Activated CD8-positive, alpha-beta T cell treated with anti-CD3 and anti-CD28 coated beads for 36 hours (primary cell): ENCODE data around the gene AKR1B1. TPM values are rescaled to one million over a fixed set of nuclear protein-coding genes. Genes with fewer than 3 reads are reported as not detected.
A peak's percentile ranks its signal among the peaks of the same experiment; 100 is the strongest.

Experiments used
- ATAC-seq: fragments of 200-7000 bp; cut with Tn5 transposase; one replicate; pipeline ENCODE4 v1.10.0; 2021; ENCODE audit warnings: mild to moderate bottlenecking, moderate library complexity
- CTCF ChIA-PET: fragments of 350-600 bp; sonication (Branson Sonifier 250); formaldehyde crosslinking; loops from one replicate; lab custom pipeline; 2021; ENCODE audit warnings: antibody characterized with exemption; lab: Charles Lee
- POLR2A ChIA-PET: fragments of 350-600 bp; sonication (Branson Sonifier 250); formaldehyde crosslinking; loops from one replicate; lab custom pipeline; 2021; ENCODE audit warnings: antibody characterized with exemption; lab: Charles Lee
- DNase-seq: peaks from one replicate; pipeline ENCODE4 v3.0.0-alpha.2; 2020
- H3K27ac Mint-ChIP-seq: one replicate; pipeline ENCODE4 v1.8.0; 2021; ENCODE audit warnings: mild to moderate bottlenecking, mixed read lengths
- H3K27me3 Mint-ChIP-seq: one replicate; pipeline ENCODE4 v1.8.0; 2021; ENCODE audit warnings: mixed read lengths
- H3K36me3 Mint-ChIP-seq: one replicate; pipeline ENCODE4 v1.8.0; 2021; ENCODE audit warnings: low read depth, mixed read lengths
- H3K4me1 Mint-ChIP-seq: one replicate; pipeline ENCODE4 v1.8.0; 2021; ENCODE audit warnings: low read depth, mixed read lengths
- H3K4me3 Mint-ChIP-seq: one replicate; pipeline ENCODE4 v1.8.0; 2021; ENCODE audit warnings: mild to moderate bottlenecking, moderate library complexity, mixed read lengths
- H3K9me3 Mint-ChIP-seq: one replicate; pipeline ENCODE4 v1.8.0; 2021; ENCODE audit warnings: mixed read lengths
- CTCF ChIP-seq: fragments of 200-600 bp; IDR thresholded peaks from one replicate; pipeline ENCODE4 v1.8.0; 2022; ENCODE audit warnings: antibody characterized with exemption, mild to moderate bottlenecking
- intact Hi-C: fragments of 100-400 bp; cut with micrococcal nuclease; formaldehyde crosslinking; loops from one replicate; pipeline ENCODE4 v1.10.0; 2022
- total RNA-seq, 2 experiments: library from RNA; stranded (reverse); gene quantifications; one replicate each; pipeline ENCODE4 v1.2.3, GENCODE V29; 2021

The AKR1B1 gene
- total RNA-seq, 2 experiments from 2014 or later = 106 to 108 TPM

DNA sequence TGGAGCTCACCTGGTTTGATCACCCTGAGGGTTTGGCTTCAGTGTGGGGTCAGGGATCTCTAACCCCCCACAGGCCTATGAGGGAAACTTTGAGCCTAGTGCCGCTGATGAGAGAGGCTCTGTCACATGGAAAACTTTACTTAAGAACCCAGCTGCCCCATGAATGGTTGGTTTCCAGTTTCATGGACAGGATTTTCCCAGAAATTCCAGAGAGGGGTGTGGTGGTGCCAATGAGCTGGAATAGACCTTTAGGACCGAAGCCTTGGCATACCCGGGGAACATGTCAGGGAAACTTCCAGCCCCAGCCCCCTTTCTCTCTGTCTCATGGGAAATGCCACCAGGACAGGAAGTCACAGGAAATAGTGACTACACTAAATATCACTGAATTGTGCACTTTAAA, 36.9 kb downstream of the AKR1B1 start:
- Mint-ChIP-seq H3K4me3 (no peak overlapping the region), H3K9me3 (no peaks in the 10 kb centered on the region), H3K4me1 (no peaks in the 10 kb centered on the region), H3K27me3 (peaks cover 3% of the 10 kb centered on the region), H3K27ac (no peak overlapping the region), H3K36me3 (no peaks in the 10 kb centered on the region)
- intact Hi-C loops = no loop called here
- POLR2A ChIA-PET = no interaction called here
- no peak for ATAC-seq
- TF ChIP-seq CTCF = no peak
- DNase-seq = no peak
- CTCF ChIA-PET = interaction anchor here (1.0 kb wide), 1 partner anchor 95 kb away, joined by 3 read pairs; no protein-coding TSS in a partner anchor

DNA sequence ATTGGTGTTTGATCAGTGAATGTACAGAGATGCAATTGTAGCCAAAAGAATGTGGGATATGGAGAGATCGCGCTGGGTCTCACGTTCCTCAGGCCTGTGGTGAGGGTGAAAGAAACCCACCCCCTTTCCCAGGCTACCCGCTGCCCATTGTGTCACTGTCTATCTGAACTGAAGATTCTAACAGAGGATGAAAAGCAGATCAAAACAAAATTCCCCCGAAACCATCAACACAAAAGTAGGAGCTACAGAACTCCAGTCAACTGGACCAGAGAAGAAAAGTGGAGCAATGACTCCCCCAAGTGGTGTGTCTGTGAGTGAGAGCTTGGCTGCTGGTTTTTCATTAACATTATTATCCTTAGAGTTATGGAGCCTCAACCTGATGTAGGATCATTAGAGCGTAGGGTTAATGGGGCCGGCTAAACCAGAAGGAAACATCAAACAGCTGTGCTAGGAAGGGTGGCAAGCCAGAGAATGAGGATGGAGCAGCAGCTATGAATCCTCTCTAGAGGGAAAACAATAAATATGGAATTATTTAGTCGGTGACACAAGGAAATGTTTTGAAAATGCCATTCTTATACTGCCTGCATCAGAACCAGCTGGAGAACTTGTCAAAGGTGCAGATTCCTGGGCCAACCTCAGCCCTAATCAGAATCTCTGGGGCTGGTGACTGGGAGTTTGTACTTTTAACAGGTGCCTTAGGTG, 38.3 kb downstream of the AKR1B1 start:
- DNase-seq (peak; percentile 17), ATAC-seq (no peak)
- no peaks in the 10 kb centered on the region for H3K36me3 Mint-ChIP-seq
- H3K9me3 Mint-ChIP-seq = no peaks in the 10 kb centered on the region
- intact Hi-C loops = no loop called here
- H3K4me3 Mint-ChIP-seq = no peak overlapping the region
- H3K27me3 Mint-ChIP-seq = peaks cover 3% of the 10 kb centered on the region
- ChIA-PET CTCF (interaction anchor here (1.1 to 1.5 kb wide), 4 partner anchors 9 to 409 kb away, joined by 3 to 4 read pairs (median 4); no protein-coding TSS in a partner anchor), POLR2A (no interaction called here)
- H3K27ac Mint-ChIP-seq = no peak overlapping the region
- TF ChIP-seq CTCF = no peak
- no peaks in the 10 kb centered on the region for H3K4me1 Mint-ChIP-seq

- no peak for ATAC-seq
- intact Hi-C loops = no loop called here
- no peaks in the 10 kb centered on the region for H3K4me1 Mint-ChIP-seq
- H3K27me3 Mint-ChIP-seq = peaks cover 3% of the 10 kb centered on the region
- ChIA-PET POLR2A (no interaction called here), CTCF (interaction anchor here (1.1 to 1.5 kb wide), 4 partner anchors 9 to 409 kb away, joined by 3 to 4 read pairs (median 4); no protein-coding TSS in a partner anchor)
- H3K36me3 Mint-ChIP-seq = no peaks in the 10 kb centered on the region
- H3K9me3 Mint-ChIP-seq = no peaks in the 10 kb centered on the region
- TF ChIP-seq CTCF = no peak
- no peak overlapping the region for H3K27ac Mint-ChIP-seq
- peak; percentile 27 for DNase-seq
- no peak overlapping the region for H3K4me3 Mint-ChIP-seq
These were observed 39.0 kb downstream of the AKR1B1 start for GRCh38 chr7:134419875-134420274.

- ATAC-seq (no peak), DNase-seq (no peak)
- intact Hi-C loops = no loop called here
- POLR2A ChIA-PET = no interaction called here
- H3K4me3 Mint-ChIP-seq = no peak overlapping the region
- no peak for TF ChIP-seq CTCF
- H3K4me1 Mint-ChIP-seq = no peaks in the 10 kb centered on the region
- no peaks in the 10 kb centered on the region for H3K36me3 Mint-ChIP-seq
- peaks cover 3% of the 10 kb centered on the region for H3K27me3 Mint-ChIP-seq
- H3K27ac Mint-ChIP-seq = no peak overlapping the region
- no peaks in the 10 kb centered on the region for H3K9me3 Mint-ChIP-seq
- CTCF ChIA-PET = interaction anchor here (2.0 kb wide), 1 partner anchor 14 kb away, joined by 6 read pairs; no protein-coding TSS in a partner anchor
These were observed 39.8 kb downstream of the AKR1B1 start for GRCh38 chr7:134419085-134419484.

DNA sequence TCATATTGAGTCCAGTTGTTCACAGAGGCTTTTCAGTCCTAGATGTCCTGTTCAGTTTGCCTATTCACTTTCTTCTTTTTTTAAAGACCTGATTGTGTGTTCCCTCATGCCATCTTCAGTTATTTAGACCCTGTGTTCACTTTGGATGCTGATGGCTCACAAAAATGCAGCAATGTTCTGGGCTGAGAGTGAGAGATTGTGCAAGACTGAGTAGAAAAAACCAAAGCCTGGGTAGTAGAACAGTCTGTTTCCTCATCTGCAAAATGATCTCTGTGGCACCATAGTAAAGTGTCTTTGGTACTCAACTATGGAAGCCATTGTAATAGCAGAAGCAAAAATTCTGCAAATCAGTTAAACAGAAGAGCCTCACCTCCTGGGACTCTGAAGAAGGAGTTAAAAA, 43.2 kb downstream of the AKR1B1 start:
- H3K4me3 Mint-ChIP-seq = no peak overlapping the region
- POLR2A ChIA-PET = no interaction called here
- intact Hi-C loops = no loop called here
- ATAC-seq (no peak), DNase-seq (no peak)
- TF ChIP-seq CTCF = no peak
- CTCF ChIA-PET = no interaction called here
- H3K27ac Mint-ChIP-seq = no peak overlapping the region
- H3K27me3 Mint-ChIP-seq = peaks cover 3% of the 10 kb centered on the region
- H3K9me3 Mint-ChIP-seq = no peaks in the 10 kb centered on the region
- H3K4me1 Mint-ChIP-seq = no peaks in the 10 kb centered on the region
- no peaks in the 10 kb centered on the region for H3K36me3 Mint-ChIP-seq
